Activated CD4-positive, alpha-beta T cell treated with anti-CD3 and anti-CD28 coated beads for 1 hour (primary cell): ENCODE measurements around the gene CLDN6.

Experiments
- DNase-seq: peaks from one replicate; pipeline ENCODE4 v3.0.0-alpha.2; 2020

The CLDN6 gene

DNA sequence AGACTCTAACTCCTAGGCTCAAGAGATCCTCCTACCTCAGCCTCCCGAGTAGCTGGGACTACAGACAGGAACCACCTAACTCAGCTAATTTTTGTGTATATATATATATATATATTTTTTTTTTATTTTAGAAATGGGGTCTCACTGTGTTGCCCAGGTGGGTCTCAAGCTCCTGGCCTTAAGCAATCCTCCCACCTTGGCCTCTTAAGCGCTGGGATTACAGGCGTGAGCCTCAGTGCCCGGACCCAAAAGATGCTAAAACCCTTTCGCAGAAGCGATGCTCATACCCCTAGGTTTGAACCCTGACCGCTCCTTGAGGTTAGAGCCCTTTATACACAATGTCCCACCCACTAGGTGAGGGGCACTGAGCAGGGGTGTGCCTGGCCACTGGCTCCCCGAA is 7.5 kb downstream of the CLDN6 start:
- DNase-seq = no peak

DNA sequence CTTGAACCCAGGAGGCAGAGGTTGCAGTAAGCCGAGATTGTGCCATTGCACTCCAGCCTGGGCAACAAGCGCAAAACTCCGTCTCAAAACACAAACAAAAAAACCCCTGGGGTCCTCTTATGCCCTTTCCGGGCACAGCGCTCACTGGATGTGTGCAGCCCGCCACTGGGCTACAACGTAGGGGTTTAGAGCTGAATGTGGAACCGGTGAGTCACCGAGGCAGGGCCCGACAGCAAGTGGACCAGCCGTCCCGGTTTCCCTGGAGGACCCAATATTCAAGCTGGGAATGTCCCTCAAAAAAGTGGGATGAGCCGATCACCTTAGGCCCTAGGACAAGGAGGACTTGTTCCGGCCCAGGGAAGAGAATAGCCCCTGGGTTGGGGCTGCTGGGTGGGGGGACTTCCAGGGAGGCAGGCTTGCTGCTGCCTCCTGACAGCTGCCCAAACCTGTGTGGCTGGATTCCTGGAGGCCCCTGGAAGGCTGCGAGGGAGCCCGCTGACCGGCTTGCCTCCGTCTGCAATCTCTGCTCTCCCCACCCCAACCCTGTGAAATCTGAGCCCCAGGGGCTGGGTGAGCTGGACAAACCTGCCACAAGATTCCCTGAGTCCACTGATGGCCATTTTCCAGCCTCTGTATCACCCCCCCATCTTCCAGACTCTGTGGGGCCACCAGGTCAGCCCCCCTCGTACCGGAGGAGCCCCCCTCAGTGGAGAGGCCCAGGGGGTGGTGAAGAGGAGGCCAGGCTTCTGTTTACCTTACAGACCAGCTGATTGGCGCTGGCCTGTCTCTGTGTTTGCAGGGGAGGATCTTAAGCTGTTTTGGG is 8.2 kb downstream of the CLDN6 start:
- no peak for DNase-seq

- no peak for DNase-seq
These were observed 9.3 kb downstream of the CLDN6 start for GRCh38 chr16:3008690-3009037.

- no peak for DNase-seq
These were observed 9.9 kb downstream of the CLDN6 start for GRCh38 chr16:3007957-3008689.

- no peak for DNase-seq
These were observed 10.7 kb downstream of the CLDN6 start for GRCh38 chr16:3007059-3007956.

DNA sequence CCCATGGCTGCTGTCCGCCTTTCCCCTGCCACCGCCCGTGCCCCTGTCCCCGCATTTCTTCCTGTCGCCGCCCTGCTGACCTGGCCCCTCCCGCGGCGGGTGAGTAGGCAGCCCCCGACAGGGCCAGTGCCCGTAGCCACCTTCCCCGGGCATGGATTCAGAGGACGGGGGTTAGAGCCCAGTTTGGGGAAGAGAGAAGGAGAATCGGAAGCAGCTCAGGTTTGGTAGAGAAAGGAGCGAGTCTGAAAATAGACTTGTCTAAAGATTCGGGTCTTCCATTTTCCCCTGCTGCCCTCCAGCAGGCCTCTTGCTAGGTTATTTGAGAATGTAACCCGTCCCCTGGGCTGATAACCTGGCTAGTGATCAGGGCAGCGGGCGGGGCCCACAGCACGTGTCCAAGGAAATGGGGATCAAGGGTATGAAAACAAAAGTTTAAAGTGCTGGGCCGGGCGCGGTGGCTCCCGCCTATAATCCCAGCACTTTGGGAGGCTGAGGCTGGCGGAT is 13.2 kb downstream of the CLDN6 start:
- DNase-seq = no peak

GRCh38 chr16:3004319-3004718 is 13.7 kb downstream of the CLDN6 start:
- DNase-seq = no peak

- peak; percentile 95 for DNase-seq
These were observed 14.3 kb downstream of the CLDN6 start for GRCh38 chr16:3003582-3004270.

- no peak for DNase-seq
These were observed 16.7 kb downstream of the CLDN6 start for GRCh38 chr16:3001316-3001715.

GRCh38 chr16:3000540-3000939 is 17.4 kb downstream of the CLDN6 start:
- no peak for DNase-seq

GRCh38 chr16:2999929-3000328 is 18.1 kb downstream of the CLDN6 start:
- no peak for DNase-seq

DNA sequence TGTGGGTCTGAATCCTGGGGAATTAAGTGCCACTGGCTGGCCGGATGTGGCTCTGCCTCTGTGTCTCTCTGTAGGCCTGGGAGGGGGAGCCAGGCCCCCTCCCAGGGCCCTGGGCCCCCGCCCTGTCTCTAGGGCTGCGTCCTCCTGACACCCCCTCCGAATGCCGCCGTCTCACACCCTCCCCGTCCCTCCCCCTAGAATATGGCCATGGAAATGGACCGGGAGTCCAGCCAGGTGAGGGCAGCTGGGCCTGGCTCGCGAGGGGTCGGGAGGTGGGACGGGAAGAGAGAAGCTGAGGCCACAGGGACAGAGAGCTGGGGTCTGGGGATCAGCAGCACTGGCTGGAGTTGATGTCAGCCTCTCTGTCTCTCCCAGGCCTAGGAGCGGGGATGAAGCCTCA is 21.7 kb downstream of the CLDN6 start:
- DNase-seq = no peak

DNA sequence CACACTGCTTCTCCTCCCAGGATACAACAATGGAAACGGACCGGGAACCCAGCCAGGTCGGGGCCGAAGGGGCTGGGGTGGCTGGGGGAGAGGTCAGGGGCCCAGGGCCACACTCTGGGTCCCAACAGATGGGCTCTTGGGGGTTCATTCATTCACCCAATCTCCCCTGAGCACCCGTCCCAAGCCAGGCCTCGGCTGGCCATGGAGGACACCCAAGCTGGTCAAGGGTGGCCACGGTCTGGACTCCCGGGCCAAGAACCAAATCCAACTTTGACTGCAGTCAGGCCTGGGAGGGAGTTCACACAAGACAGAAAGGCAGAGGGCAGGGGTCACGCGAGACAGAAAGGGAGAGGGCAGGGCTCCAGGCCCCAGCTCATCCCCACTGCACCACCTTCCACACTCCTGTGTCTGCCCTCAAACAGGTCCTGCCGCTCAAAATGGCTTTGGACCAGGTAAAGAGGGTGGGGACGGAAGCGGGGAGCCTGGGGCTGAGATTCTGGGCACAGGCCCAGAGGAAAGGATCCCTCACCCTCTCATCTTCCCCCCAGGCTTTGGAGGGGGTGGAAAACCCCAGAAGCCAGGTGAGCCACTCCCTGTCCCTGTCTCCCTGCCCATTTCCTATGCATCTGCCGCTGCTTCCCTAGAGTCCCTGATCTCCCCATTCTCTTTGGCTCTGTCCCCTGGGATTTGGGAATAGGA is 25.5 kb downstream of the CLDN6 start:
- DNase-seq = no peak

GRCh38 chr16:2991566-2992261 is 26.3 kb downstream of the CLDN6 start:
- DNase-seq = no peak

GRCh38 chr16:2990891-2991290 is 27.1 kb downstream of the CLDN6 start:
- DNase-seq = no peak

DNA sequence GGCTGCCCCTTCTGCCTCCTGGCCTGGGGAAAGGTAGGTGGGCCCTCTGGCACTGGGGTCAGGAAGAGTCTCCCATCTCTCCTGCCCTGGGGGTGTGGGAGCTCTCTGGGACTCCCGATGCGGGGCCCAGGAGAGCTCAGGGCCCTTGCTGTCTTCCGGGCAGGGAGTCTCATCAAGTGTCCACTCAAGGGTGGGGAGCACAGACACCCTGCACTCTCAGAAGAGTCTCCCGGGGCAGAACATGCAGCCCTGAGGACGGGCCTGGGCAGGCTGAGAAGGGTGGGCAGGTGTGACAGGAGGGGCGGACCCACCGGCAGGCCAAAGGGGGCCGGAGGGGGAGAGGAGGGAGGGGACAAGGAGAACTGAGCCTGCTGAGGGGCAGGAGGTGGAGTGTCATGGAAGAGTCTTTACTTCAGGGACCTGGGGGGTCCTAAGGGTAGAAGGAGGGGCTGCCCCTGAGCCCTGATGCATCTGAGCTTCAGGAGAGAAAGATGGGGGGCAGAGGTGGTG is 29.3 kb downstream of the CLDN6 start:
- DNase-seq = no peak

DNA sequence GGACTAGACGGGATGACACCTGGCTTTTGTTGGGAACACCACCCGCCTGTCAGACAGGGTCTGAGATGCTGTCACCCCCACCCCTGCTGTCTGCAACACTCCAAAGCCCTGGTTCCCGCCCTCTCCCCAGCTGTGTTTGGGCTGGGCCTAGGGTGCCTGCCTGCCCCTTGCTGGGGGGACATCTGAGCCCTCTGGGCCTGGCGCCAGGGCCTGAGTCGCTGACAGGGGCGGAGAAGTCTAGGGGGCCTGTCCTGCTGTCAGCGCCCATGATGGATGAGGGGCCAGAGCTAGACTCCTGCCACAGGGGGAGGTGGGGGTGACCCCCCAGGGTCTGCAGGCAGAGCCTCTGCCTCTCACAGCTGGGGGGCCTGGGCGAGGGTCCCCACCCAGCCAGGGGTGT is 30.1 kb downstream of the CLDN6 start:
- DNase-seq = no peak

DNA sequence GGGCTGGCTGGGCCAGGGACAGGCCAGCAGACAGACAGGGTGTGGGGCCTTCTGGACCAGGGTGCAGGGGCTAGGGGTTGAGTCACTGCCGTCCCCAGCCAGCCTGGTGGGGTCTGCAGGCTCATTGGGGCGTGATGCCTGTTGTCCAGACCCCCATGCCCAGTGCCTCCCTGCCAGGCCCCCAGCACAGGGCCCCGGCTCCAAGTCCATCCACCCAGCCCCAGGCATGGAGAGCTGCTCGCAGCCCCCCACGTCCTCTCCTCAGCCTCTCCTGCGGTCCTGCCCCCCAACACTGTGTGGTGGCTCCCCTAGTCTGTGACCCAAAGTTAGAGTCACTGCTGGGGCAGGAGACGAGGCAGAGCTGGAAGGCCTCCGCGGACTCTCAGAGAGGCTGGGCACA is 30.7 kb downstream of the CLDN6 start:
- no peak for DNase-seq

GRCh38 chr16:2986623-2987188 is 31.3 kb downstream of the CLDN6 start:
- no peak for DNase-seq

GRCh38 chr16:2985893-2986355 is 32.1 kb downstream of the CLDN6 start:
- DNase-seq = no peak

GRCh38 chr16:2985462-2985861 is 32.5 kb downstream of the CLDN6 start:
- DNase-seq = no peak
